Stimulated activated CD8-positive, alpha-beta memory T cell treated with anti-CD3 and anti-CD28 coated beads, Interleukin-4, amount 100 ng/mL, for 48 hours (primary cell): ENCODE data around the gene NKG7.

Experiments
- DNase-seq: peaks from one replicate; pipeline ENCODE4 v3.0.0-alpha.2; 2020

The NKG7 gene

GRCh38 chr19:51333836-51334460, 38.5 kb downstream of the NKG7 start:
- DNase-seq, result peak; percentile 49

- DNase-seq, result no peak
Observed at GRCh38 chr19:51331716-51332115, 40.7 kb downstream of the NKG7 start.

GRCh38 chr19:51331193-51331592, 41.3 kb downstream of the NKG7 start:
- DNase-seq, result no peak

GRCh38 chr19:51330366-51330765, 42.1 kb downstream of the NKG7 start:
- no peak for DNase-seq

- DNase-seq, result no peak
Observed at GRCh38 chr19:51329411-51329810, 43.0 kb downstream of the NKG7 start.

- DNase-seq, result peak; percentile 79
Observed at GRCh38 chr19:51327066-51328001, 45.1 kb downstream of the NKG7 start.

GRCh38 chr19:51326216-51327065, 46.0 kb downstream of the NKG7 start:
- peak; percentile 31 for DNase-seq

GRCh38 chr19:51325161-51325976, 47.1 kb downstream of the NKG7 start:
- peak; percentile 57 for DNase-seq

GRCh38 chr19:51324167-51324481, 48.3 kb downstream of the NKG7 start:
- no peak for DNase-seq

- no peak for DNase-seq
Observed at GRCh38 chr19:51323481-51324166, 48.8 kb downstream of the NKG7 start.

GRCh38 chr19:51321799-51322198, 50.7 kb downstream of the NKG7 start:
- no peak for DNase-seq
